GM21515 (cell line): Measurements from ENCODE around the gene ATRNL1.
"Not testable (repeated sequence)": the region's sequence is repeated elsewhere in the genome, so short reads cannot be mapped to it uniquely, and the experiment has no call there.

Source experiments
- ATAC-seq: cut with Tn5 transposase; IDR thresholded peaks from one replicate; pipeline ENCODE4 v1.9.1; 2021; ENCODE audit not compliant: unreplicated experiment

Gene ATRNL1

GRCh38 chr10:115214829-115215228 lies 121.7 kb downstream of the ATRNL1 start:
- ATAC-seq: no peak

- ATAC-seq: no peak
Observed at GRCh38 chr10:115219203-115219602, 126.0 kb downstream of the ATRNL1 start.

- ATAC-seq: no peak
Observed at GRCh38 chr10:115222039-115222438, 128.9 kb downstream of the ATRNL1 start.

- ATAC-seq: no peak
Observed at GRCh38 chr10:115239761-115240160, 146.6 kb downstream of the ATRNL1 start.

- no peak for ATAC-seq
Observed at GRCh38 chr10:115250784-115251183, 157.6 kb downstream of the ATRNL1 start.

- ATAC-seq: not testable (repeated sequence)
Observed at GRCh38 chr10:115253765-115254164, 160.6 kb downstream of the ATRNL1 start.

- no peak for ATAC-seq
Observed at GRCh38 chr10:115272482-115272881, 179.3 kb downstream of the ATRNL1 start.

- no peak for ATAC-seq
Observed at GRCh38 chr10:115278294-115278693, 185.1 kb downstream of the ATRNL1 start.

- ATAC-seq: no peak
Observed at GRCh38 chr10:115295213-115295805, 202.1 kb downstream of the ATRNL1 start.

GRCh38 chr10:115300080-115300479 lies 206.9 kb downstream of the ATRNL1 start:
- no peak for ATAC-seq

GRCh38 chr10:115319669-115320068 lies 226.5 kb downstream of the ATRNL1 start:
- ATAC-seq: not testable (repeated sequence)

- peak; percentile 64 for ATAC-seq
Observed at GRCh38 chr10:115321360-115321759, 228.2 kb downstream of the ATRNL1 start.

GRCh38 chr10:115328331-115328730 lies 235.2 kb downstream of the ATRNL1 start:
- no peak for ATAC-seq

- no peak for ATAC-seq
Observed at GRCh38 chr10:115335366-115335765, 242.2 kb downstream of the ATRNL1 start.

GRCh38 chr10:115355162-115355760 lies 262.1 kb downstream of the ATRNL1 start:
- peak; percentile 72 for ATAC-seq

- not testable (repeated sequence) for ATAC-seq
Observed at GRCh38 chr10:115367920-115368319, 274.8 kb downstream of the ATRNL1 start.

GRCh38 chr10:115379064-115379463 lies 285.9 kb downstream of the ATRNL1 start:
- ATAC-seq: no peak

GRCh38 chr10:115384665-115385064 lies 291.5 kb downstream of the ATRNL1 start:
- ATAC-seq: no peak

GRCh38 chr10:115390607-115391006 lies 297.4 kb downstream of the ATRNL1 start:
- no peak for ATAC-seq

- ATAC-seq: no peak
Observed at GRCh38 chr10:115398026-115398425, 304.9 kb downstream of the ATRNL1 start.

- ATAC-seq: no peak
Observed at GRCh38 chr10:115402699-115403098, 309.5 kb downstream of the ATRNL1 start.

- ATAC-seq: not testable (repeated sequence)
Observed at GRCh38 chr10:115405838-115406237, 312.7 kb downstream of the ATRNL1 start.

GRCh38 chr10:115409347-115409746 lies 316.2 kb downstream of the ATRNL1 start:
- no peak for ATAC-seq
